HepG2 (cell line): Measurements from ENCODE around the gene SLC16A5. TPM values are rescaled to one million over a fixed set of nuclear protein-coding genes. Genes with fewer than 3 reads are reported as not detected.

Experiments used
- CERS6 ChIP-seq: sonication (generic); formaldehyde crosslinking; IDR thresholded peaks from 2 replicates; pipeline ENCODE4 v1.5.0; 2020; ENCODE audit warnings: missing genetic modification reagents
- FOXO4 ChIP-seq: sonication (generic); formaldehyde crosslinking; conservative IDR thresholded peaks from 2 replicates; pipeline ENCODE4 v1.8.1; 2023; ENCODE audit warnings: missing genetic modification reagents
- HDAC6 ChIP-seq: fragments of 200-600 bp; sonication (generic); IDR thresholded peaks from 2 replicates; pipeline ENCODE4 v1.7.0; 2017; ENCODE audit warnings: mild to moderate bottlenecking, antibody characterized with exemption, low read length, low read depth
- HOMEZ ChIP-seq: IDR thresholded peaks from 2 replicates; pipeline ENCODE4 v1.6.1; 2016; ENCODE audit warnings: low read depth
- HOXA3 ChIP-seq: sonication (generic); formaldehyde crosslinking; IDR thresholded peaks from 2 replicates; pipeline ENCODE4 v1.5.0; 2020; ENCODE audit warnings: missing genetic modification reagents
- IKZF4 ChIP-seq: sonication (generic); formaldehyde crosslinking; IDR thresholded peaks from 2 replicates; pipeline ENCODE4 v1.5.1; 2020; ENCODE audit warnings: borderline replicate concordance, mild to moderate bottlenecking, low read depth, missing genetic modification reagents; ENCODE audit errors: not compliant biosample characterization
- NR0B2 ChIP-seq: sonication (generic); formaldehyde crosslinking; IDR thresholded peaks from 2 replicates; pipeline ENCODE4 v1.4.0; 2020; ENCODE audit warnings: mild to moderate bottlenecking, missing genetic modification reagents
- TIGD3 ChIP-seq: sonication (generic); formaldehyde crosslinking; IDR thresholded peaks from 2 replicates; pipeline ENCODE4 v1.5.1; 2020; ENCODE audit warnings: mild to moderate bottlenecking, missing genetic modification reagents, borderline replicate concordance
- ZNF136 ChIP-seq: sonication (generic); formaldehyde crosslinking; IDR thresholded peaks from 2 replicates; pipeline ENCODE4 v1.8.1; 2022; ENCODE audit warnings: low read depth, mild to moderate bottlenecking, moderate library complexity, missing genetic modification reagents
- ZNF205 ChIP-seq: IDR thresholded peaks from 2 replicates; pipeline ENCODE4 v1.6.1; 2018; ENCODE audit warnings: missing biosample characterization, missing genetic modification reagents
- ZNF225 ChIP-seq: sonication (generic); formaldehyde crosslinking; IDR thresholded peaks from 2 replicates; pipeline ENCODE4 v1.4.0; 2020; ENCODE audit warnings: mild to moderate bottlenecking, missing genetic modification reagents
- ZNF230 ChIP-seq: sonication (generic); formaldehyde crosslinking; IDR thresholded peaks from 2 replicates; pipeline ENCODE4 v1.4.0; 2020; ENCODE audit warnings: mild to moderate bottlenecking, missing genetic modification reagents
- ZNF34 ChIP-seq: sonication (generic); formaldehyde crosslinking; IDR thresholded peaks from 2 replicates; pipeline ENCODE4 v1.4.0; 2020; ENCODE audit warnings: mild to moderate bottlenecking, missing genetic modification reagents, borderline replicate concordance
- ZNF530 ChIP-seq: sonication (generic); formaldehyde crosslinking; IDR thresholded peaks from 2 replicates; pipeline ENCODE4 v1.5.0; 2020; ENCODE audit warnings: low read depth, mild to moderate bottlenecking, missing genetic modification reagents
- ZNF547 ChIP-seq: sonication (generic); formaldehyde crosslinking; IDR thresholded peaks from 2 replicates; pipeline ENCODE4 v1.5.1; 2020; ENCODE audit warnings: mild to moderate bottlenecking, missing genetic modification reagents
- ZNF574 ChIP-seq: sonication (generic); formaldehyde crosslinking; IDR thresholded peaks from 2 replicates; pipeline ENCODE4 v1.4.0; 2020; ENCODE audit warnings: missing genetic modification reagents
- ZNF839 ChIP-seq: sonication (generic); formaldehyde crosslinking; IDR thresholded peaks from 2 replicates; pipeline ENCODE4 v1.4.0; 2020; ENCODE audit warnings: missing genetic modification reagents, mild to moderate bottlenecking, borderline replicate concordance
- ZNF883 ChIP-seq: sonication (generic); formaldehyde crosslinking; IDR thresholded peaks from 2 replicates; pipeline ENCODE4 v1.5.1; 2020; ENCODE audit warnings: mild to moderate bottlenecking, missing genetic modification reagents; ENCODE audit errors: not compliant biosample characterization
- ZSCAN31 ChIP-seq: sonication (generic); formaldehyde crosslinking; IDR thresholded peaks from 2 replicates; pipeline ENCODE4 v1.5.0; 2020; ENCODE audit warnings: low read depth, mild to moderate bottlenecking, missing genetic modification reagents
- polyA plus RNA-seq, 8 experiments: library from polyadenylated mRNA; depleted of rRNA in 3 of 8; stranded (reverse) in 7 of 8; unstranded in 1 of 8; fragments of >200 nt; fragmentation: Illumina TruSeq in 4 of 8; extraction: Trizol in 4 of 8; gene quantifications; 2 replicates each; pipeline versions ENCODE4 v1.2.1 to v1.2.3, GENCODE V29; 2011 to 2016; ENCODE audit warnings: low read depth in 4 of 8, missing spikeins in 1 of 8, mixed read lengths in 1 of 8; ENCODE audit not compliant: insufficient read depth in 1 of 8
- total RNA-seq, 5 experiments: library from RNA; depleted of rRNA; stranded (reverse); fragments of >200 nt; fragmentation: Illumina TruSeq; extraction: Trizol; gene quantifications; 2 replicates each; pipeline ENCODE4 v1.2.3, GENCODE V29; 2016; ENCODE audit warnings: low read depth in 1 of 5

The SLC16A5 gene
- total and polyA plus RNA-seq, 2 of the 13 experiments (the other 11 are each of a cell fraction or from before 2014, with no cell fraction given): 0.69 to 5.6 TPM

GRCh38 chr17:75109407-75110233, 21.9 kb downstream of the SLC16A5 start, which contains the start of gene ARMC7 (continued):
- TF ChIP-seq HDAC6 (no peak), ZNF883 (peak; percentile 88), ZNF230 (CRISPR knock-in tag) (no peak), ZNF205 (no peak), ZNF136 (CRISPR knock-in tag) (0 out of 2 replicates have a peak, but pooled peaks have one; percentile 54), ZSCAN31 (peak; percentile 90), HOMEZ (0 out of 2 replicates have a peak, but pooled peaks have one; percentile 26), ZNF574 (peak; percentile 96), TIGD3 (peak; percentile 90; the same call in 1 of the 2 replicates), ZNF530 (0 out of 2 replicates have a peak, but pooled peaks have one; percentile 58), HOXA3 (CRISPR knock-in tag) (peak; percentile 50), ZNF225 (CRISPR knock-in tag) (no peak), ZNF34 (CRISPR knock-in tag) (0 out of 2 replicates have a peak, but pooled peaks have one; percentile 21), IKZF4 (CRISPR knock-in tag) (peak; percentile 64), FOXO4 (CRISPR knock-in tag) (peak; percentile 93; the same call in 1 of the 2 replicates), CERS6 (CRISPR knock-in tag) (peak; percentile 11; the same call in 1 of the 2 replicates), ZNF547 (CRISPR knock-in tag) (peak; percentile 80), ZNF839 (CRISPR knock-in tag) (0 out of 2 replicates have a peak, but pooled peaks have one; percentile 11), NR0B2 (CRISPR knock-in tag) (peak; percentile 82; the same call in 1 of the 2 replicates)
